HUDEP-2 (cell line): ENCODE data around the gene UQCRHL.
"Not testable (repeated sequence)": the region's sequence is repeated elsewhere in the genome, so short reads cannot be mapped to it uniquely, and the experiment has no call there.

ENCODE experiments used
- DNase-seq, 76 experiments: peaks; one replicate each; lab custom pipeline; 2025; ENCODE audit not compliant: unreplicated experiment in 76 of 76; lab: John Stamatoyannopoulos, UW

UQCRHL gene

DNA sequence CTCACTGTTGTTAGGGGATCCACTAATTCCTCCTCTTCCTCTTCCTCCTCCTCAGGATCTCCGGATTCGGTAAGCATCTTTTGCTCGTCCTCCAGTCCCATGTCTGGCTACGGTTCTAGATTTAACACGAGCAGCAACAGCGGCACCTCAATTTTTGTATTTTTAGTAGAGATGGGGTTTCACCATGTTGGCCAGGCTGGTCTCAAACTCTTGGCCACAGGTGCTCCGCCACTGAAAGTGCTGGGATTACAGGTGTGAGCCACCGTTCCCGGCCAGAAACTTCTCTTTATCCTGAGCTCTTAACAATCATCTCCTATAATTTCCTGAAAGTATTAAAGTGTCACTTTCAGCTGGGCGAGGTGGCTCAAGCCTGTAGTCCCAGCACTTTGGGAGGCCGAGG, at the start of gene UQCRHL:
Gene UQCRHL, minus strand, starts transcription at position 101 of the 400 bp plus-strand sequence. Its CDS starts 0 bp downstream, at position 101.
- DNase-seq = not testable (repeated sequence)

DNA sequence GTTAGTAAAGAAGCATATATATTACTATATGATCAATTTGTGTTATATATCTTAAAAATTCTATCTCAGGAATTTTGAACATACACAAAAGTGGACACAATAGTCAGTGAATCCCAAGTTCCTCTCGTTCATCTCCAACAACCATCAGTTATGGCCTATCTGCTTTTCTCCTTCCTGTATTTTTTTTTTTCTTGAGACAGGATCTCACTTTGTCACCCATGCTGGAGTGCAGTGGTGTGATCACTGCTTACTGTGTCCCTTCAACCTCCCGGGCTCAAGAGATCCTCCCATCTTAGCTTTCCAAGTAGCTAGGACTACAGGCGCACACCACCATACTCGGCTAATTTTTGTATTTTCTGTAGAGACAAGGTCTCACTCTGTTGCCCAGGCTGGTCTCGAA, 49.4 kb upstream of the UQCRHL start:
- no peak for DNase-seq

DNA sequence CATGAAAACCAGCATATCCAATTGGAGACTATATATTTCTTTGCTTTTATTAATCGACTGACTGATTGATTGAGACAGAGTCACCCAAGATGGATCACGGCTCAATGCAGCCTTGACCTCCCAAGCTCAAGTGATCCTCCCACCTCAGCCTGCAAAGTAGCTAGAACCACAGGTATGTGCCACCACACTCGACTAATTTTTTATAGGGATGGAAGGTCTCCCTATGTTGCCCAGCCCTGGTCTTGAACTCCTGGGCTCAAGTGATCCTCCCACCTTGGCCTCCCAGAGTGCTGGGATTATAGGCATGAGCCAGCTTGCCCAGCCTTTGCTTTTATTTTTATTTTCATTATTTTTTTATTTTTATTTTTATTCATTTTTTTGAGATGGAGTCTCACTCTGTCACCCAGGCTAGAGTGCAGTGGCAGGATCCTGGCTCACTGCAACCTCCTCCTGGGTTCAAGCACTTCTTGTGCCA, 45.4 kb upstream of the UQCRHL start:
- no peak for DNase-seq

DNA sequence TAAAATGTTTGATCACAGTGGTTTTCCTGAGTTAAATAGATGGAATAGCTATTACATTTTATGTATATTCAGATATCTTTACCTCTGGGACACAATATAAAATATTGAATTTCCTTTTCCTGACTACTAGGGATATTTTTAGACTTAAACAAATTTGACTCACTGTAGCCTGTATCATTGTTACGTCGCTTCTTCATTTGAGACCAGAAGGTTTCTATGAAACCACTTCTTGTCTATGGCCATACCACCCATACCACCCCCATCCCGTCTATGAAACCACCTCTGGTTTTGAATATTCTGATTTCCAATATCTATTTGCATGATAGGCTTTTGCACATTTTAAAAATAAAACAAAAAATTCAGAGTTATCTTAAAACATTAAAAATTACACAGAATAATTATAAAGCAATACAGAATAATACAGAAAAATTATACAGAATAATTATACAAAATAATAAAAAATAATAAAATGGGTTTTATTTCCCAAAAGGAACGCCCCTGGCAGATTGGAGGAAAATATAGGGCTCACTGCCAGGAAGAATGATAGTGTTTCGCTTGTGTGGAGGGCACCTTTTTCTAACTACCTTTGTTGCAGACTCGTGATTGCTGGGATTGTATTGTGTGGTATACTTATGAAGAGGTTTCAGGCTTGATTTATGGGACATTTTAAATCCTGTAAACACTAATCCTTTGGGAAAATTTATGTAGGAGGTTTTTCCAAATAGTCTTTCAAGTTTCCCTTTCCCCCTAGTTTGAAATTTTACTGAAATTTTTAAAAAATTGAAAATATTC, 44.8 kb upstream of the UQCRHL start:
- DNase-seq = no peak

DNA sequence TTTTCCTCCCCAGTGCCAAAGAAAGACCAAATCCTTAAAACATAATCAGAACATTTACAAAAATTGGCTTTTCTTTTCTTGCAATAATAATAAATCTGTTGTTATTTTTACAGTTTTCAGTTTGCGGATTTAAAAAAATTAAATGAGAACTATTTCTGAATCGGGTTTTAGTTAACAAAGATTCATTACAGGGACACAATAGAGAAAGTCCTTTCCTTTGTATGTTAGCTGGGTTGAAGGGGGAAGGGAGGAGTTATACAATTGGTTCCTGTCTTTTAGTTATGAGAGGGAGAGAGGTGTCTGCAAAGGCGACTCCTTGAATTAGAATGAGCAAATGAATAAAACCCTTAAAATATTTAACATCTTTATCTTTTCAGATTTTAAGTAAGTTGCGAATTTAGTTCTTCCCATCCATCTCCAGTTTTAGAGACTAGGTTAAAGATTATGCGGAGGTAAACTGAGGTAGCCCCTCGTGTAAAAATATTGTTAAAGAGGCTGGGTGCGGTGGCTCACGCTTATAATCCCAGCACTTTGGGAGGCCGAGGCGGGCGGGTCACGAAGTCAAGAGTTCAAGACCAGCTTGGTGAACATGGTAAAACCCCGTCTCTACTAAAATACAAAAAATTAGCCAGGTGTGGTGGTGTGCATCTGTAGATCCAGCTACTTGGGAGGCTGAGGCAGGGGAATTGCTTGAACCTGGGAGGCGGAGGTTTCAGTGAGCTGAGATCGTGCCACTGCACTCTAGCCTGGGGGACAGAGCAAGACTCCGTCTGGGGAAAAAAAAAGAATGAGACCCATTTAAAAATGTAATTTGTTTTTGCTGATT, 44.0 kb upstream of the UQCRHL start:
- DNase-seq = no peak

DNA sequence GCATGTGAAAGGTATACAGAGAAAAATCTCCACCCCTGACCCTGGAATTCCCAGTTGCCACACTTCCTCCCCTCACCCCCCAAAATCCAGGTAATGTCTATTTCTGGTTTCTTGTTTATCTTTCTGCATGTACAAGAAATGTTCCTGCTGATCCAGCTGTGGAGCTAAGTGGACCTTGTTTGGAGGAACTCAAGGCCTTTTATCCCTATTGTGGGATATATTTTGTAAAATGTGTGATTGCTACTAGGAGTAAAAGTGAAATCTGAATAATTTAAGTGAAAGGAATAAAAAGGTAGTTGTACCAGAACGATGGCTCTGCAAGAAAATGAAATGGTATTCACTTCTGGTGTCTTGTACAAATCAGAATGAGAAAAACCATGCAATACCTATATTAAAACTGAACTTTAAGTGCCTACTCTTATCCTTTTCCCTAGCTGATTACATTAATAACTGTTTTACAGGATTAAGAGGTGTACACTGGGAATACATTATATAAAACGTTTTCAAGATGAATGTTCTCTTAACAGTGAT, 43.1 kb upstream of the UQCRHL start:
- peak in 1 of 76 experiments; percentile 21 for DNase-seq

DNA sequence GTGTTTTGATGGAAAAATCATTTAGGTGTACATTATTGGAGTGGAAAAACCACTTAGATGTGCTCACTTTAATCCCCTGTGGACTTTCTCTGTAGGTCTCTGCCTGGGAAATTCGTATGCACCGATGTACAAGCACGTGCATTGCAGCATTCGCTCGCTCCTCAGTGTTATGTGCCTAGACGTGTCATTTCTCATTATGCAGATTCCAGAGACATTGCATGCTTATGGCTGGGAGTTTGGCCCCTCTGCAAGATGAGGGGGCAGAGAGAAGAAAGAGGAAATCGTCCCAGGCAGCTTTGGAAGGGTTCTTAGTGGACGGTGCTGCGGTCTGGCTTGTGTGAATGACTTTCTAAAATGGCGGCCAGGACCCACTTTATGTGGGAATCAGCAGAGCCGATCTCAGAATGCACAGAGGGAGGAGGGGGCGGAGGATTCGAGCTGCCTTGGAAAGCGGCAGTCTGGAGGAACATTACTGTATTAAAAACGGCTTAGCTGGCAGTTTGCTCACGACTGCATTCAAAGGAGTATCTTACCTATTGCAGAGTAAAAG, 42.4 kb upstream of the UQCRHL start:
- DNase-seq = peak in 63 of 76 experiments; percentile 5 to 71 (median 35)

DNA sequence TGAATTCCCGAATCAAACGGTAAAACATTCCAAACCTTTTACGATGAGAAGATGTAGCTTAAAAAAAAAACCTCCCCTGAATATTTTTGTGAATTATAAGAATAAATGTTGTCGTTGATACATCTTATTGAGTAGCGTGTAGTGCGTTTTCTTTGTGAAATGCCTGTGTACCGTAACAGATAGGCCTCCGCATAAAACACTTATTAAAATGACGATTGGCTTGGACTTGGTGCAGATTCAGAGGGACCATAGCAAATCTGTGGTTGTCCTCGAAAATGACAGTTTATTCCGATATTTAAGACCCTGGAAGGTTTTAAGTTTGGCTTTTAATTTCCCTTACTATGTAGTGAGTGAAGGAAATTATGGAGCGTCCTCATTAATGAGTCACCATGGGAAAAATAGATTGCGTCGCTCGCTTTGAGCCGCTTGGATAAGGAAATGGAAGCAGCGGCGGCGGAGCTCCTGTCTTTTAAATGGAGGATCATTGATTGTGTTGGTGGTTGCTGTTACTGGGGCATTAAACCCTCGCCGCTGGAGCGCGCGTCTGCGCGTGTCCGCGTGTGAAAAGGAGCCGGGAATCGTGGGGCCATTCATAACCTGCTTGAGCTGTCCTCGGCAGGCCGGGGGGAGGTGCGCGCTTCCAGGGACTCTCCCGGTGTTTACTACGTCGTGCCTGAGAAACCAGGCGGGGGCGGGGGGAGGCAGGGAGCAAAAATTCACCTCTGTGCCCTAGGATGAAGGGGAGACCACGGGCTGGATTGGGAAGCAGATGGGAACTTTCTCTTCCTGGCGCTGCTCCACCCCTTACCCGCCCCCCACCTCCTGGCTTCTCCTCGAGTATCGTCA, 41.7 kb upstream of the UQCRHL start:
- DNase-seq = peak in 69 of 76 experiments; percentile 8 to 74 (median 50)

DNA sequence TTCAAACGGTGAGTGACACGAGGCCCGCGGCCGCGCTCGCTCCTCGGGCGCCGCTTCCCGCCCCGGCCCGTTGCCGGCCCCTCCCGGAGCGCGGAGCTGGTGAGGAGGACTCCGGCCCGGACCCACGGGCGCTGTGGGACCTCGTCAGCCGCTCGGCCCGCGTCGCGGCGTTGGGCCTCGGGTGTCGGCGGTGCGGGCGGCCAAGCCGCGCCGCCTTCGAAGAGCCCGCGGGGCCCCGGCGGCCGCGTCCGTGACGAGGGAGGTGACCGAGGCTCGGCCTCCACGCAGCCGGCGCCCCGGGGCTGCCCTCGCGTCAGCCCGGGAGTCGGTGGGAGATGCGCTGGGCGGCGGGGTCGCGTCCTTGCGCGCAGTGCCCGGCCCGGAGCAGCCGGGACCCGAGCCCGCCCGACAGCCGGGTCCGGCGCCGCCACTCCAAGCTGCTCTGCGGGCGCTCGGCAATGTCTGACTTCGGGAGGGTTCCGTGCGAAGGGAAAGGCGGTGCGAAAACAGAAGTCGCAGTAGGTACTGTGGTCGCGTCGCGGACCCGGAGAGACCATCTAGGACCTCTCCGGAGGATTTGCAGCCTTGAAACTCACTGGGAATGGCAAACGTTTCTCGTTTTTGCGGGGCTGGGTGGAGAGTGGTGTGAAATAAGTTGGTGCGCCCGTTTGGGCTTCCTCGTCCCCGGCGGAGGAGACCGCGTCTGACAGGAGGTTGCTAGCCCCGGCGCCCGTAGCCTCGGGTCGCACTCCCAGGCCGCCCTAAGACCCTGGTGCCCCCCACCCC, 40.9 kb upstream of the UQCRHL start:
- DNase-seq = peak in 28 of 76 experiments; percentile 4 to 59 (median 22)

DNA sequence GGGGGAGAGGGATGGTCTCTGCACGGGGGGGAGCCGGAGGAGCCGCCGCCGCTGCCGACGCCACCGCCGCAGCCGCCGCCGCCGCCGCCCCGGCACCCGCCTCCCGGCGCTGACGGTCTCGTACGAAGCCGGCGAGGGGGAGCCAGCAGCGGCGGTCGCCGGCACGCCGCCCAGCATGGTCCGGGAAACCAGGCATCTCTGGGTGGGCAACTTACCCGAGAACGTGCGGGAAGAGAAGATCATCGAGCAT, 40.4 kb upstream of the UQCRHL start:
- DNase-seq = peak in 3 of 76 experiments; percentile 38 to 59 (median 53)

DNA sequence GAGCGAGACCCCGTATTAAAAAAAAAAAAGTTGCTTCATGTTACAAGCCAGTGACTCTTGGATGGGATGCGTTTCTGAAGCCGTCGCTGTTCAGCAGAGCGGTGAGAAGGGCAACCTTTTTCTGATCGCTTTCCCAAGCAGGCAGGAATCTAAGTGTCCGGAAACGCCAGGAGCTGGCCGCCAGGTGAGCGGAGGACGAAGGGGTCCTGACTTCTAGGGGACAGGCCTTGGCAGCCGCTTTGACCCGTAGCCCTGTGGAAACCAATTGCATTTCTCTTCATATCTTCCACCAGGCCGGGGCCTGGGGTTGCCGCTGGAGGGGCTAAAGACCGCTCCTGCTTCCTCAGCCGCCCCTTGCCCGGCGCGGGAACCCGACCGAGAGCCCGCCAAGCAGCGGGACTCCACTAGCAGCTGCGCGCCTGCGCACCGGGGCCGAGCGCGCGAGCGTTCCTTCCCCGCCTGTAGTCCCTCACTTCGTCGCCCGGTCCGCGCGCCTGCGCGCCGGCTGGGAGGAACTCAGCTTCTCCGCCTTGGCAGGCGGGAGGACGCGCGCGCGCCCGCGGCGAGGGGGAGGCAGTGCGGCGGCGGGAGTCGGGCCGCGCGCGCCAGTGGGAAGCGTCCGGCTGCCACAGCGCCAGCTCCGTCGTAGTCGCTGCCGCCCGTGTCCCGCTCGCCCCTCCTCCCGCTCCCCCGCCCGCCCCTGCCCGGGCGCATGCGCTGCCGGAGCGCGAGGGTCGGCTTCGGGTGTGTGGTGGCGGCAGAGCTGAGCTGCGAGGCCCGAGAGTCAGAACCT, 39.8 kb upstream of the UQCRHL start, which contains the start of gene SPEN:
Gene SPEN, plus strand, starts transcription at position 608 of the 793 bp plus-strand sequence. CDS start 361 bp downstream, outside the sequence.
- peak in 75 of 76 experiments; percentile 24 to 96 (median 92) for DNase-seq

DNA sequence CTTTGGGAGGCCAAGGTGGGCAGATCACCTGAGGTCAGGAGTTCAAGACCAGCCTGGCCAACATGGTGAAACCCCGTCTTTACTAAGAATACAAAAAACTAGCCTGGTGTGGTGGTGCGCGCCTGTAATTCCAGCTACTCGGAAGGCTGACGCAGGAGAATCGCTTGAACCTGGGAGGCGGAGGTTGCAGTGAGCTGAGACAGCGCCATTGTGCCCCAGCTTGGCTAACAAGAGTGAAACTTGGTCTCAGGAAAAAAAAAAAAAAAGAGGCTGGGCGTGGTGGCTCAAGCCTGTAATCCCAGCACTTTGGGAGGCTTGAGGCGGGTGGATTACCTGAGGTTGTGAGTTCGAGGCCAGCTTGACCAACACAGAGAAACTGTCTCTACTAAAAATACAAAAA, 38.6 kb upstream of the UQCRHL start:
- not testable (repeated sequence) for DNase-seq

DNA sequence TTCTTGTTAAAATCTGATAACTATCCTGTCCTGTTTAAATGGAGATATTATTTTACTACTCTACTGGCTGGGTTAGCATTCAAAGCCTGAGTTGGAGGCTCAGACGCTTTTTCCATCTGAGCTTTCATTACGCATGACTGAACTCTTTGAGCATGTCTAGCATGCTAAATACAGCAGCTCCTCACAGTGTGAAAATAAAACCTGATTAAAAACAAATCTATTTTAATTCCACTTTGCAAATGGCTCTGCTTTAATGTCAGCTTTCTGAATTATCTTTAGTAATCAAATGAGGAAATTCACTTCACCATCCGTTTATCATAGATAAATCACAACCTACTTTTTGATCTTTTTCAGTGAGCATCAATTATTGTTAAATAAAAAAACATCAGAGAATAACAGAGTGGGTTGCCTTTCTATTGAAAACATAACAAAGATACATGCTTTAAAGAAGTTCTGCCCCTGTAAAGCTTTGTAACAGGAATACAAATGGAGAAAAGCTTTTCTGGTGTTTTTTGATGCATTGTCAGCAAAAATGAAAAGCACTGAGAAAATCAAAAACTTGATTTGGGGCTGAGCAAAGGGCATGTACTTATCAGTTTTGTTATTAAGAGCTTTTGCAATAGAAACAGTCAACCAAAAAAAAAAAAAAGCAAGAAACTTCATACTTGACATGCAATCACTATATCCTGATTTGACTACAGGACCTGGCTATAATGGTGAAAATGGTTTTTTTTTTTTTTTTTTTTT, 36.5 kb upstream of the UQCRHL start:
- DNase-seq = no peak

DNA sequence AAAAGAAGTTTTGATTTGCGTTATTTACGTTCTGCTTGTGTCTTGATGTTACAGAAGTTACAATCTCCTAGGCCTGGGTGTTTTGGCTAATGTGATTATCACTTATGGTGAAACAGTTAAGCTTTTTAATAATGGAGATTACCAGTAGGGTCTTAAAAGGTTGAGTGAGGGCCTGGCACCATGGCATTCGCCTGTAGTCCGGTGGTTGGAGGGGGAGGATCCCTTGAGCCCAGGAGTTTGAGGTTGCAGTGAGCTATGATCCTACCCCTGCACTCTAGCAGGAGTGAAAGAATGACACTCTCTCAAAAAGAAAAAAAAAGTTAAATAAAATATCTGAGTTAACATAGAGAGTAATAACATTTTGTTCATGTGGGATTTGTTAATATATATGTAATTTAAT, 31.3 kb upstream of the UQCRHL start:
- DNase-seq = no peak

DNA sequence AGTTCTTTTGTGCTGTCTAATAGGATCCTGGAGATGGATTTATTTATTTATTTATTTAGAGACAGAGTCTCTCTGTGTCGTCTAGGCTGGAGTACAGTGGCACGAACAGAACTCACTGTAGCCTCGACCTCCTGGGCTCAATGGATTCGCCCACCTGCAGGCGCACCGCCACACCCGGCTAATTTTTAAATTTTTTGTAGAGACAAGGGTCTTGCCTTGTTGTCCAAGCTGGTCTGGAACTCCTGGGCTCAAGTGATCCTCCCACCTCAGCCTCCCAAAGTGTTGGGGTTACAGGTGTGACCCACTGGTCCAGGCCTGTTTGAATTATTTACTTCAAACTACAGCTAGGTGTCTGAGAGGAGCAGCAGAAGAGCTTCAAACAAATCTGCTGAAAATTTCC, 30.5 kb upstream of the UQCRHL start:
- DNase-seq = no peak

DNA sequence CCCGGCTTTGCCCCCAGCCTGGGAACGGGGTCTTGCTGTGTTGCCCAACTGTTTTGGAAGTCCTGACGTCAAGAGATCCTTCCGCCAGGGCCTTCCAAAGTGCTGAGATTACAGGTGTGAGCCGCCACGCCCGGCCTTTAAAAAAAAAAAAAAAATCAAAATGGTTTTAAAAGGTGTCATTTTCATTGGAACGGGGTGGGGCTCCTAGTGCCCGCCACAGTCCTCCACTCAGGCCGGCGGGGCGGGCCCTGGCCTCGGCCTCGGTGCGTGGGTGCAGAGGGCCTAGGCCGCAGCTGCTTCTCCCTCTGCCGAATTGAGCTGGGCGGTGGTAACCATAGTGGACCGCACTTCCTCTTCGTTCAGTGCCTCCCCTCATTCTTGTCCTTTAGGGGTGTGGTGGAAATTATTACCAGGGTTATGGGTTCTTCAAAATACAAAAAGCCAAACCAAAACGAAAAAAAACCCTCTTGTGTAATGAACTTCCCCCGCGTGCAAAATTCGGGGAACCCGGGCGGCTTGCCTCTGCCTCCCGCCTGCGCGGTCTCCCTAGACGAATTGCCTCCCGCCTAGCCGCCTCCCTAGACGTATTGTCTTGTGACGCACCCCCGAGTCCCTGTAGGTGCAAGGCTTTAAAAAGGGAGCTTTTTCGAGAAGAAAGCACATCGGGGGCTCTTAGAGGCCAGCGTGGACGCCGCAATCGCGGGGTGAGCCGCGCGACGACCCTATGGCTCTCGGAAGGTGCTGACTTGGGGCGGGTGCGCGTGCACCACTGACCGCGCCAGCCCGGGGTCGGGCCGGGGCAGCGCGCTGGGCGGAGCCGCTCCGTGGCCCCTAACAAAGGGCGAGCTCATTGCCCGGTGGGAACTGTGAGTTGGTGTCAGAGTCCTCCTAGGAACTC, 29.6 kb upstream of the UQCRHL start:
- peak in 52 of 76 experiments; percentile 4 to 68 (median 38) for DNase-seq

DNA sequence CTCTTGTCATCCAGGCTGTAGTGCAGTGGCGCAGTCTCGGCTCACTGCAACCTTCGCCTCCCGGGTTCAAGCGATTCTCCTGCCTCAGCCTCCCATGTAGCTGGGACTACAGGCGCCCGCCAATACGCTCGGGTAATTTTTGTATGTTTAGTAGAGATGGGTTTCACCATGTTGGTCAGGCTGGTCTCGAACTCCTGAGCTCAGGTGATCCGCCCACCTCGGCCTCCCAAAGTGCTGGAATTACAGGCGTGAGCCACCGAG, 29.0 kb upstream of the UQCRHL start:
- not testable (repeated sequence) for DNase-seq
